ENCODE results near the gene ARV1. TPM values are rescaled to one million over a fixed set of nuclear protein-coding genes. Genes with fewer than 3 reads are reported as not detected.

The ARV1 gene
- total and polyA plus RNA-seq, 10 of the 15 experiments (the other 5 are each of a cell fraction or from before 2014, with no cell fraction given): 23.2 to 55.1 (median 35.6) TPM

GRCh38 chr1:230985711-230986110, 6.8 kb downstream of the ARV1 start (continued):
- TF ChIP-seq ZBTB11 (CRISPR knock-in tag; IDR thresholded peaks at IDR 0.05) (no peak), RAD51 (IDR thresholded peaks at IDR 0.05) (no peak), SP1 (IDR thresholded peaks at IDR 0.05; ENCODE audit: low read depth, low read length) (no peak), CUX1 (IDR thresholded peaks at IDR 0.05; ENCODE audit: insufficient replicate concordance, low read depth, low read length) (no peak), CHD2 (IDR thresholded peaks at IDR 0.05; ENCODE audit: borderline replicate concordance, low read depth, low read length) (no peak), IRF3 (IDR thresholded peaks at IDR 0.05) (no peak), MTA2 (IDR thresholded peaks at IDR 0.05; ENCODE audit: low read depth) (no peak), PRDM15 (CRISPR knock-in tag; IDR thresholded peaks at IDR 0.05) (no peak)
